Keratinocyte (primary cell): ENCODE data around the gene GRK6.

Source experiments
- CTCF ChIP-seq, 3 experiments: IDR thresholded peaks in 1 of 3; conservative IDR thresholded peaks in 1 of 3; optimal IDR thresholded peaks in 1 of 3; 2 replicates in 2 of 3; 3 replicates in 1 of 3; pipeline versions ENCODE3 to v1.5.1; 2011; ENCODE audit warnings: low read length in 3 of 3, mild to moderate bottlenecking in 3 of 3, moderate library complexity in 2 of 3, control low read depth in 1 of 3, inconsistent platforms in 1 of 3; ENCODE audit not compliant: insufficient read depth in 2 of 3; ENCODE audit errors: extremely low read depth in 1 of 3
- EZH2 ChIP-seq: IDR thresholded peaks from one replicate; pipeline ENCODE4 v1.6.1; 2012; ENCODE audit warnings: inconsistent platforms, mild to moderate bottlenecking, low read length, moderate library complexity

GRCh38 chr5:177409043-177409801, 17.3 kb upstream of the GRK6 start, which contains the start of gene F12:
- TF ChIP-seq EZH2: no peak
- no peak for TF ChIP-seq CTCF (optimal IDR thresholded peaks at IDR 0.05 in 1 of 3, IDR thresholded peaks at IDR 0.05 in 1 of 3, conservative IDR thresholded peaks at IDR 0.05 in 1 of 3; ENCODE audit: extremely low read depth in 1 of 3, insufficient read depth in 2 of 3, low read length in 3 of 3)
